H1 (cell line): ENCODE data around the gene PIK3CA. TPM values are rescaled to one million over a fixed set of nuclear protein-coding genes. Genes with fewer than 3 reads are reported as not detected.

ENCODE experiments used
- CTCF ChIA-PET: fragments of 300-600 bp; sonication (Branson Sonifier 250); formaldehyde crosslinking; loops from one replicate; lab custom pipeline; 2021; ENCODE audit not compliant: partially characterized antibody; lab: Charles Lee
- POLR2A ChIA-PET: fragments of 300-600 bp; sonication (Branson Sonifier 250); formaldehyde crosslinking; loops from one replicate; lab custom pipeline; 2021; ENCODE audit warnings: inconsistent platforms; ENCODE audit not compliant: partially characterized antibody; lab: Charles Lee
- DNase-seq, 2 experiments: peaks; one replicate each; pipeline versions ENCODE4 v3.0.0 to v3.0.0-alpha.2; 2010 to 2022; ENCODE audit warnings: low spot score in 2 of 2, low read depth in 1 of 2, mixed read lengths in 1 of 2
- FAIRE-seq: peaks from 2 replicates; lab custom pipeline; 2011; peaks lifted over from hg19 to GRCh38; lab: Jason Lieb, UNC
- H2AFZ ChIP-seq: 2 replicates; pipeline ENCODE4 v1.8.1; 2012; ENCODE audit warnings: low read length, inconsistent platforms
- H2AK5ac ChIP-seq: 2 replicates; pipeline ENCODE4 v1.6.1; 2013; ENCODE audit warnings: low read depth, low read length
- H2BK120ac ChIP-seq: replicated peaks from 2 replicates; pipeline ENCODE3; 2013; ENCODE audit warnings: low read depth, low read length, inconsistent platforms
- H2BK12ac ChIP-seq: 2 replicates; pipeline ENCODE4 v1.6.1; 2013; ENCODE audit warnings: low read depth, low read length
- H2BK15ac ChIP-seq: 2 replicates; pipeline ENCODE4 v1.6.1; 2013; ENCODE audit warnings: low read length
- H2BK20ac ChIP-seq: 2 replicates; pipeline ENCODE4 v1.6.1; 2013; ENCODE audit warnings: low read length
- H2BK5ac ChIP-seq: 2 replicates; pipeline ENCODE4 v1.6.1; 2013; ENCODE audit warnings: low read depth, low read length
- H3K14ac ChIP-seq: 2 replicates; pipeline ENCODE4 v1.6.1; 2013; ENCODE audit warnings: inconsistent platforms; ENCODE audit not compliant: insufficient read length
- H3K18ac ChIP-seq: 2 replicates; pipeline ENCODE4 v1.6.1; 2013; ENCODE audit warnings: low read length; ENCODE audit errors: extremely low read depth
- H3K23ac ChIP-seq: 2 replicates; pipeline ENCODE4 v1.6.1; 2013; ENCODE audit warnings: inconsistent platforms; ENCODE audit not compliant: insufficient read length
- H3K23me2 ChIP-seq: 2 replicates; pipeline ENCODE4 v1.6.1; 2013; ENCODE audit warnings: low read depth, low read length
- H3K27ac ChIP-seq: 2 replicates; pipeline ENCODE4 v1.6.1; 2011; ENCODE audit warnings: low read depth, low read length, inconsistent platforms
- H3K27me3 ChIP-seq, 4 experiments: replicated peaks in 1 of 4; 1 replicate in 1 of 4; 2 replicates in 3 of 4; pipeline versions ENCODE4 v1.6.1 to v1.8.1; 2011 to 2013; ENCODE audit warnings: low read length in 3 of 4, mild to moderate bottlenecking in 3 of 4, inconsistent platforms in 2 of 4, mixed read lengths in 2 of 4, moderate library complexity in 1 of 4; ENCODE audit not compliant: control insufficient read depth in 3 of 4, insufficient read depth in 3 of 4; ENCODE audit errors: extremely low read depth in 1 of 4
- H3K36me3 ChIP-seq, 4 experiments: 2 replicates each; pipeline versions ENCODE4 v1.6.1 to v1.8.1; 2011 to 2013; ENCODE audit warnings: mild to moderate bottlenecking in 4 of 4, low read length in 3 of 4, moderate library complexity in 2 of 4, control low read depth in 1 of 4, inconsistent platforms in 1 of 4; ENCODE audit not compliant: insufficient read depth in 4 of 4, control insufficient read depth in 2 of 4
- H3K4ac ChIP-seq: replicated peaks from 2 replicates; pipeline ENCODE3; 2013; ENCODE audit warnings: low read length, low read depth, mixed read lengths, inconsistent platforms; ENCODE audit not compliant: insufficient read length
- H3K4me1 ChIP-seq, 4 experiments: replicated peaks in 1 of 4; 1 replicate in 1 of 4; 2 replicates in 3 of 4; pipeline versions ENCODE4 v1.6.1 to v1.8.1; 2011 to 2013; ENCODE audit warnings: low read length in 3 of 4, inconsistent platforms in 2 of 4, mixed read lengths in 1 of 4; ENCODE audit not compliant: insufficient read depth in 4 of 4, control insufficient read depth in 3 of 4
- H3K4me2 ChIP-seq, 2 experiments: 2 replicates each; pipeline versions ENCODE4 v1.6.1 to v1.8.1; 2011 to 2013; ENCODE audit warnings: low read depth in 2 of 2, low read length in 2 of 2, control low read depth in 1 of 2, inconsistent platforms in 1 of 2, mild to moderate bottlenecking in 1 of 2; ENCODE audit not compliant: insufficient read depth in 1 of 2
- H3K4me3 ChIP-seq, 4 experiments: fragments of 200-600, 300-600 bp in 1 of 4; sonication (generic), shearing (Covaris generic), sonication (Bioruptor Twin) in 1 of 4; 2 replicates each; pipeline versions ENCODE4 v1.5.1 to v1.8.1; 2011 to 2016; ENCODE audit warnings: low read length in 4 of 4, low read depth in 3 of 4, control low read depth in 2 of 4, inconsistent platforms in 2 of 4, mild to moderate bottlenecking in 2 of 4, mixed read lengths in 1 of 4, moderate library complexity in 1 of 4; ENCODE audit not compliant: insufficient read depth in 2 of 4; ENCODE audit errors: extremely low read depth in 1 of 4
- H3K56ac ChIP-seq: replicated peaks from 2 replicates; pipeline ENCODE3; 2013; ENCODE audit warnings: low read depth, mild to moderate bottlenecking, mixed read lengths, low read length, inconsistent platforms; ENCODE audit not compliant: insufficient read length
- H3K79me1 ChIP-seq: 2 replicates; pipeline ENCODE4 v1.6.1; 2013; ENCODE audit warnings: low read depth, low read length, control low read depth
- H3K79me2 ChIP-seq, 2 experiments: 2 replicates each; pipeline versions ENCODE4 v1.6.1 to v1.8.1; 2012 to 2013; ENCODE audit warnings: low read length in 2 of 2, mild to moderate bottlenecking in 2 of 2, inconsistent platforms in 1 of 2; ENCODE audit not compliant: insufficient read depth in 2 of 2, control insufficient read depth in 1 of 2
- H3K9ac ChIP-seq, 4 experiments: replicated peaks in 1 of 4; 1 replicate in 1 of 4; 2 replicates in 3 of 4; pipeline versions ENCODE4 v1.6.1 to v1.8.1; 2011 to 2013; ENCODE audit warnings: low read depth in 3 of 4, low read length in 3 of 4, control low read depth in 2 of 4, mild to moderate bottlenecking in 2 of 4, moderate library complexity in 2 of 4, inconsistent platforms in 1 of 4; ENCODE audit errors: extremely low read depth in 1 of 4
- H3K9me3 ChIP-seq, 2 experiments: 2 replicates each; pipeline versions ENCODE4 v1.6.1 to v1.8.1; 2012 to 2013; ENCODE audit warnings: mild to moderate bottlenecking in 2 of 2, moderate library complexity in 2 of 2, control low read depth in 1 of 2, inconsistent platforms in 1 of 2, low read depth in 1 of 2, low read length in 1 of 2, mixed read lengths in 1 of 2; ENCODE audit not compliant: insufficient read depth in 2 of 2
- H4K20me1 ChIP-seq, 2 experiments: replicated peaks in 1 of 2; 2 replicates each; pipeline versions ENCODE3 to v1.8.1; 2011 to 2013; ENCODE audit warnings: inconsistent platforms in 2 of 2, low read length in 2 of 2, mild to moderate bottlenecking in 1 of 2; ENCODE audit not compliant: insufficient read depth in 2 of 2, control insufficient read depth in 1 of 2
- H4K5ac ChIP-seq: 2 replicates; pipeline ENCODE4 v1.6.1; 2013; ENCODE audit warnings: low read length, low read depth, mixed read lengths, inconsistent platforms; ENCODE audit not compliant: insufficient read length
- H4K8ac ChIP-seq: 2 replicates; pipeline ENCODE4 v1.8.0; 2013; ENCODE audit warnings: mild to moderate bottlenecking, moderate library complexity, low read length, inconsistent platforms; ENCODE audit not compliant: insufficient read depth; ENCODE audit errors: extremely low read depth
- H4K91ac ChIP-seq: replicated peaks from 2 replicates; pipeline ENCODE3; 2013; ENCODE audit warnings: low read length, mixed read lengths, inconsistent platforms; ENCODE audit not compliant: insufficient read length
- ASH2L ChIP-seq: fragments of 200-600, 300-600 bp; sonication (generic); IDR thresholded peaks from one replicate; pipeline ENCODE4 v1.7.1; 2017; ENCODE audit warnings: low read length
- BRCA1 ChIP-seq: IDR thresholded peaks from 2 replicates; pipeline ENCODE4 v1.6.1; 2012; ENCODE audit warnings: low read depth, low read length, improper control_type of control experiment
- CBX5 ChIP-seq: fragments of 300-800, 300-1000 bp; sonication (generic); IDR thresholded peaks from 2 replicates; pipeline ENCODE4 v1.7.1; 2016; ENCODE audit warnings: antibody characterized with exemption, low read length, low read depth
- CBX8 ChIP-seq: fragments of 300-800, 300-1000 bp; sonication (generic); IDR thresholded peaks from 2 replicates; pipeline ENCODE4 v1.7.1; 2016; ENCODE audit warnings: low read depth, low read length, borderline replicate concordance
- JUN ChIP-seq: IDR thresholded peaks from 2 replicates; pipeline ENCODE4 v1.6.1; 2011; ENCODE audit warnings: low read depth, mild to moderate bottlenecking, improper control_type of control experiment, low read length
- MAFK ChIP-seq: IDR thresholded peaks from 2 replicates; pipeline ENCODE4 v1.6.1; 2012; ENCODE audit warnings: low read depth, mild to moderate bottlenecking, improper control_type of control experiment, low read length
- NANOG ChIP-seq: IDR thresholded peaks from 2 replicates; pipeline ENCODE4 v1.6.1; 2011; ENCODE audit warnings: low read length, low read depth, mild to moderate bottlenecking, inconsistent platforms; ENCODE audit not compliant: insufficient read depth, poor library complexity, severe bottlenecking
- PHF8 ChIP-seq: fragments of 200-600 bp; sonication (generic); conservative IDR thresholded peaks from 2 replicates; pipeline ENCODE4 v1.7.1; 2012; ENCODE audit warnings: low read depth, mild to moderate bottlenecking, inconsistent platforms, low read length, moderate library complexity
- SRF ChIP-seq: IDR thresholded peaks from 2 replicates; pipeline ENCODE4 v1.6.1; 2011; ENCODE audit warnings: mild to moderate bottlenecking, low read depth, low read length, moderate library complexity
- TAF7 ChIP-seq: optimal IDR thresholded peaks from 2 replicates; pipeline ENCODE3; 2011; ENCODE audit warnings: low read depth, mild to moderate bottlenecking, inconsistent platforms, low read length, moderate library complexity, borderline replicate concordance
- WGBS, 2 experiments: shearing (Covaris generic) in 1 of 2; methylation state at CpG; one replicate each; pipeline versions ENCODE4 v1.1.6 to v1.1.7; 2013 to 2015; ENCODE audit warnings: low lambda C conversion rate in 2 of 2, mixed read lengths in 2 of 2, inconsistent platforms in 1 of 2, low coverage in 1 of 2, missing lambda C conversion rate in 1 of 2; ENCODE audit not compliant: insufficient replicate concordance in 2 of 2, insufficient coverage in 1 of 2, insufficient read length in 1 of 2; ENCODE audit errors: extremely low coverage in 1 of 2, missing lambda C conversion rate in 1 of 2; 5-methylcytosine and 5-hydroxymethylcytosine counted together
- polyA plus RNA-seq, 7 experiments: library from polyadenylated mRNA; depleted of rRNA in 3 of 7; stranded (reverse) in 5 of 7; unstranded in 2 of 7; fragments of >200 nt in 5 of 7; fragments of 200-250 nt in 2 of 7; gene quantifications; 1 replicate in 5 of 7; 2 replicates in 1 of 7; 4 replicates in 1 of 7; pipeline versions ENCODE4 v1.2.1 to v1.2.3, GENCODE V29; 2011 to 2013; ENCODE audit warnings: missing spikeins in 2 of 7, mixed read lengths in 2 of 7
- total RNA-seq: library from RNA; stranded (reverse); fragmentation: NEBNext Ultra II Directional; extraction: Animal tissue kit (Norgen Biotek cat#: 25700); gene quantifications from 2 replicates; pipeline ENCODE4 v1.2.1, GENCODE V29; 2021
- TF ChIP-seq, protein P1 (sequence below): IDR thresholded peaks from 2 replicates; pipeline ENCODE4 v1.6.1; 2012; ENCODE audit warnings: low read length, inconsistent platforms

The PIK3CA gene
- total and polyA plus RNA-seq, 2 of the 8 experiments (the other 6 are each of a cell fraction or from before 2014, with no cell fraction given), result 1.6 to 11.3 TPM

DNA sequence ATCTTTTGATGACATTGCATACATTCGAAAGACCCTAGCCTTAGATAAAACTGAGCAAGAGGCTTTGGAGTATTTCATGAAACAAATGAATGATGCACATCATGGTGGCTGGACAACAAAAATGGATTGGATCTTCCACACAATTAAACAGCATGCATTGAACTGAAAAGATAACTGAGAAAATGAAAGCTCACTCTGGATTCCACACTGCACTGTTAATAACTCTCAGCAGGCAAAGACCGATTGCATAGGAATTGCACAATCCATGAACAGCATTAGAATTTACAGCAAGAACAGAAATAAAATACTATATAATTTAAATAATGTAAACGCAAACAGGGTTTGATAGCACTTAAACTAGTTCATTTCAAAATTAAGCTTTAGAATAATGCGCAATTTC is 86.0 kb downstream of the PIK3CA start:
- H3K23me2 ChIP-seq, result no peaks in the 10 kb centered on the region
- no peak overlapping the region for H3K4me3 ChIP-seq
- no peak overlapping the region for H2BK15ac ChIP-seq
- H3K79me1 ChIP-seq, result no peaks in the 10 kb centered on the region
- no peak overlapping the region for H4K8ac ChIP-seq
- H3K4ac ChIP-seq, result no peak overlapping the region
- H4K5ac ChIP-seq, result no peak overlapping the region
- H2BK120ac ChIP-seq, result no peak overlapping the region
- H3K4me2 ChIP-seq, result no peak overlapping the region
- no peak overlapping the region for H2BK12ac ChIP-seq
- no peak overlapping the region for H3K14ac ChIP-seq
- H3K27me3 ChIP-seq, result no peaks in the 10 kb centered on the region
- H2AFZ ChIP-seq, result no peak overlapping the region
- 94% methylated on average over 4 of the region's 4 CpGs; no CpG with 5 or more reads in 1 of the 2 experiments for WGBS, 2 experiments
- no peak overlapping the region for H2AK5ac ChIP-seq
- POLR2A ChIA-PET, result no interaction called here
- no peaks in the 10 kb centered on the region for H3K4me1 ChIP-seq
- DNase-seq (no peak), FAIRE-seq (no peak)
- no peak overlapping the region for H2BK20ac ChIP-seq
- H3K56ac ChIP-seq, result no peak overlapping the region
- no peaks in the 10 kb centered on the region for H4K20me1 ChIP-seq
- no peak for TF ChIP-seq SRF
- no peak for TF ChIP-seq ASH2L
- TF ChIP-seq JUN, result no peak
- TF ChIP-seq MAFK, result no peak
- no peak for TF ChIP-seq CBX5
- no peak for TF ChIP-seq CBX8
- TF ChIP-seq PHF8, result no peak
- TF ChIP-seq, protein P1, sequence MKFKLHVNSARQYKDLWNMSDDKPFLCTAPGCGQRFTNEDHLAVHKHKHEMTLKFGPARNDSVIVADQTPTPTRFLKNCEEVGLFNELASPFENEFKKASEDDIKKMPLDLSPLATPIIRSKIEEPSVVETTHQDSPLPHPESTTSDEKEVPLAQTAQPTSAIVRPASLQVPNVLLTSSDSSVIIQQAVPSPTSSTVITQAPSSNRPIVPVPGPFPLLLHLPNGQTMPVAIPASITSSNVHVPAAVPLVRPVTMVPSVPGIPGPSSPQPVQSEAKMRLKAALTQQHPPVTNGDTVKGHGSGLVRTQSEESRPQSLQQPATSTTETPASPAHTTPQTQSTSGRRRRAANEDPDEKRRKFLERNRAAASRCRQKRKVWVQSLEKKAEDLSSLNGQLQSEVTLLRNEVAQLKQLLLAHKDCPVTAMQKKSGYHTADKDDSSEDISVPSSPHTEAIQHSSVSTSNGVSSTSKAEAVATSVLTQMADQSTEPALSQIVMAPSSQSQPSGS, result no peak
- TF ChIP-seq NANOG, result no peak
- TF ChIP-seq BRCA1, result no peak
- TF ChIP-seq TAF7, result no peak
- peaks cover 0 to 12% (median 5%) of the 10 kb centered on the region in 4 experiments; a peak in 2 of 8 replicates for H3K36me3 ChIP-seq
- no peaks in the 10 kb centered on the region for H3K9me3 ChIP-seq
- CTCF ChIA-PET, result no interaction called here
- no peak overlapping the region for H3K18ac ChIP-seq
- no peak overlapping the region for H3K9ac ChIP-seq
- H2BK5ac ChIP-seq, result no peak overlapping the region
- H3K23ac ChIP-seq, result no peak overlapping the region
- no peak overlapping the region for H4K91ac ChIP-seq
- H3K79me2 ChIP-seq, result no peaks in the 10 kb centered on the region
- no peak overlapping the region for H3K27ac ChIP-seq
